PC-9 (cell line): ENCODE data around the gene YAF2. TPM values are rescaled to one million over a fixed set of nuclear protein-coding genes. Genes with fewer than 3 reads are reported as not detected.

Experiments used
- BruUV-seq: library from RNA; stranded (reverse); fragments of 400-500 nt; replicated peaks from 2 replicates; lab custom pipeline; 2021; lab: Mats Ljungman, UMichigan
- CTCF ChIA-PET: fragments of 300-600 bp; sonication (Branson Sonifier 250); formaldehyde crosslinking; loops from one replicate; lab custom pipeline; 2022; ENCODE audit warnings: antibody characterized with exemption; lab: Charles Lee
- POLR2A ChIA-PET: fragments of 300-600 bp; sonication (Branson Sonifier 250); formaldehyde crosslinking; loops from one replicate; lab custom pipeline; 2022; ENCODE audit warnings: antibody characterized with exemption; ENCODE audit not compliant: unreplicated experiment; lab: Charles Lee
- DNase-seq, 2 experiments: peaks; one replicate each; pipeline versions ENCODE4 v3.0.0 to v3.0.0-alpha.2; 2015 to 2022; ENCODE audit warnings: mixed read lengths in 1 of 2
- H2AFZ ChIP-seq: fragments of 200-600 bp; sonication (generic); 2 replicates; pipeline ENCODE4 v1.8.1; 2017; ENCODE audit warnings: antibody characterized with exemption
- H3F3A ChIP-seq: fragments of 200-600 bp; sonication (generic); 2 replicates; pipeline ENCODE4 v1.8.1; 2017; ENCODE audit warnings: antibody characterized with exemption, mild to moderate bottlenecking, low read depth; ENCODE audit not compliant: insufficient read depth
- H3K27ac ChIP-seq: fragments of 200-600 bp; sonication (generic); 2 replicates; pipeline ENCODE4 v1.6.1; 2016; ENCODE audit warnings: mixed run types
- H3K27me3 ChIP-seq: fragments of 200-600 bp; sonication (generic); 2 replicates; pipeline ENCODE4 v1.6.1; 2016; ENCODE audit warnings: low read depth, mixed run types; ENCODE audit not compliant: insufficient read depth
- H3K36me3 ChIP-seq: fragments of 200-600 bp; sonication (generic); 2 replicates; pipeline ENCODE4 v1.6.1; 2016; ENCODE audit warnings: low read depth, mixed run types
- H3K4me1 ChIP-seq: fragments of 200-600 bp; sonication (generic); replicated peaks from 2 replicates; pipeline ENCODE4 v1.6.1; 2016; ENCODE audit warnings: mixed run types; ENCODE audit not compliant: insufficient read depth
- H3K4me2 ChIP-seq: fragments of 200-600 bp; sonication (generic); 2 replicates; pipeline ENCODE4 v1.6.1; 2017; ENCODE audit warnings: mixed run types
- H3K4me3 ChIP-seq: fragments of 200-600 bp; sonication (generic); 2 replicates; pipeline ENCODE4 v1.6.1; 2016; ENCODE audit warnings: mixed run types
- H3K79me2 ChIP-seq: fragments of 200-600 bp; sonication (generic); 2 replicates; pipeline ENCODE4 v1.6.1; 2017; ENCODE audit warnings: low read depth, mixed run types
- H3K9me2 ChIP-seq: fragments of 200-600 bp; sonication (generic); 2 replicates; pipeline ENCODE4 v1.8.1; 2017; ENCODE audit warnings: mild to moderate bottlenecking; ENCODE audit not compliant: insufficient read depth
- H3K9me3 ChIP-seq: fragments of 200-600 bp; sonication (generic); 2 replicates; pipeline ENCODE4 v1.8.1; 2016; ENCODE audit warnings: low read depth; ENCODE audit not compliant: insufficient read depth
- H4K20me1 ChIP-seq: fragments of 200-600 bp; sonication (generic); 2 replicates; pipeline ENCODE4 v1.8.1; 2017; ENCODE audit not compliant: insufficient read depth
- CTCF ChIP-seq: fragments of 200-600 bp; sonication (generic); conservative IDR thresholded peaks from 2 replicates; pipeline ENCODE4 v1.6.1; 2017; ENCODE audit warnings: mixed run types, antibody characterized with exemption, mild to moderate bottlenecking, moderate library complexity
- EZH2 ChIP-seq: fragments of 200-600 bp; sonication (generic); IDR thresholded peaks from 2 replicates; pipeline ENCODE4 v1.8.0; 2017; ENCODE audit warnings: antibody characterized with exemption, low read depth
- intact Hi-C: fragments of 100-400 bp; cut with micrococcal nuclease; formaldehyde crosslinking; loops from one replicate; pipeline ENCODE4 v1.10.0; 2022; ENCODE audit not compliant: unreplicated experiment
- total RNA-seq: library from RNA; stranded (reverse); gene quantifications from 2 replicates; pipeline ENCODE4 v1.2.3, GENCODE V29; 2021

The YAF2 gene
- total RNA-seq, 1 experiment from 2014 or later, result 11.6 TPM

- no peaks in the 10 kb centered on the region for H3K9me2 ChIP-seq
- H3K4me2 ChIP-seq, result no peak overlapping the region
- no peak for TF ChIP-seq EZH2
- H3K4me3 ChIP-seq, result no peak overlapping the region
- CTCF ChIA-PET, result no interaction called here
- POLR2A ChIA-PET, result no interaction called here
- no TSS peak for BruUV-seq
- no peaks in the 10 kb centered on the region; the same call in 1 of the 2 replicates for H3K9me3 ChIP-seq
- no peaks in the 10 kb centered on the region for H4K20me1 ChIP-seq
- no peaks in the 10 kb centered on the region for H3K27me3 ChIP-seq
- intact Hi-C loops, result no loop called here
- H3K79me2 ChIP-seq, result no peaks in the 10 kb centered on the region
- H3K36me3 ChIP-seq, result no peaks in the 10 kb centered on the region
- no peak overlapping the region for H3K27ac ChIP-seq
- H3K4me1 ChIP-seq, result no peaks in the 10 kb centered on the region
- DNase-seq, result no peak
- H2AFZ ChIP-seq, result no peak overlapping the region
- no peaks in the 10 kb centered on the region for H3F3A ChIP-seq
Measured at GRCh38 chr12:42278128-42278510, 40.1 kb upstream of the YAF2 start.

GRCh38 chr12:42277396-42278127, 39.5 kb upstream of the YAF2 start:
- no peaks in the 10 kb centered on the region for H3K36me3 ChIP-seq
- no peaks in the 10 kb centered on the region for H3F3A ChIP-seq
- intact Hi-C loops, result no loop called here
- ChIA-PET POLR2A (no interaction called here), CTCF (no interaction called here)
- peaks cover 3% of the 10 kb centered on the region; the same call in 1 of the 2 replicates for H3K9me3 ChIP-seq
- BruUV-seq, result no TSS peak
- no peak overlapping the region for H3K4me2 ChIP-seq
- no peak overlapping the region for H3K4me3 ChIP-seq
- 0 out of 2 replicates have a peak, but pooled peaks cover 3% of the 10 kb centered on the region for H3K27me3 ChIP-seq
- no peak overlapping the region for H3K27ac ChIP-seq
- no peaks in the 10 kb centered on the region for H3K4me1 ChIP-seq
- no peak for DNase-seq
- H2AFZ ChIP-seq, result no peak overlapping the region
- no peaks in the 10 kb centered on the region for H3K79me2 ChIP-seq
- no peaks in the 10 kb centered on the region for H3K9me2 ChIP-seq
- no peak for TF ChIP-seq CTCF
- no peak for TF ChIP-seq EZH2
- no peaks in the 10 kb centered on the region for H4K20me1 ChIP-seq

GRCh38 chr12:42275499-42275898, 37.5 kb upstream of the YAF2 start:
- Histone ChIP-seq H4K20me1 (no peaks in the 10 kb centered on the region), H3K79me2 (no peaks in the 10 kb centered on the region), H3K9me3 (peaks cover 3% of the 10 kb centered on the region; the same call in 1 of the 2 replicates), H2AFZ (no peak overlapping the region), H3K9me2 (no peaks in the 10 kb centered on the region), H3K27me3 (peaks cover 11% of the 10 kb centered on the region; the same call in 1 of the 2 replicates), H3F3A (no peaks in the 10 kb centered on the region), H3K36me3 (no peaks in the 10 kb centered on the region), H3K27ac (no peak overlapping the region), H3K4me1 (no peaks in the 10 kb centered on the region), H3K4me3 (no peak overlapping the region), H3K4me2 (no peak overlapping the region)
- ChIA-PET CTCF (no interaction called here), POLR2A (no interaction called here)
- intact Hi-C loops, result no loop called here
- TF ChIP-seq CTCF (no peak), EZH2 (no peak)
- no TSS peak for BruUV-seq
- DNase-seq, result no peak
